Measurements from ENCODE around the gene RNF26.
A peak's percentile ranks its signal among the peaks of the same experiment; 100 is the strongest.

RNF26 gene

DNA sequence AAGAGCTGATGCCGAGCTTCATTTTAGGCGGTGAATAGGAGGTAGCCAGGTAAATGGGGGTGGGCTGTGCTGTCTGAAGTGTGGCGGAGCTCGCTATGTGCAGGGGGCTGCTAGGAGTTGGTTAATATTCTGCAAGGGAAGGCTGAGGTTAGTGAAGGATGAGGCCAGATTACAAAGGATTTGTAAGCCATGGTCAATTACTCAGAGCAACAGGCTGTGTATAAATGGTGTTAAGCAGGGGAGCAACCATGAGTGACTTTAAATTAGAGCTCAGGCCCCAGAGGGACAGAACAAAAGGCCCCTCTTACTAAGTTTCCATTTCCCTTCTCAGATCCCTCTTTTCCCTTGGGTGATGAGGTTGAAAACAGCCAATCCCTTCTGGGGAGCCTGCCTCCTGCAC, 10.1 kb upstream of the RNF26 start:
- Histone ChIP-seq H3K36me3 (ENCODE audit: control insufficient read depth in 2 of 2, insufficient read depth in 1 of 2, low read length in 2 of 2) (no peaks in the 10 kb centered on the region), H3K9me3 (ENCODE audit: control insufficient read depth, insufficient read depth, low read depth, low read length) (no peaks in the 10 kb centered on the region), H3K4me3 (ENCODE audit: low read depth, low read length) (no peak overlapping the region), H3K27ac (ENCODE audit: extremely low read depth, low read depth, low read length) (no peak overlapping the region), H3K4me1 (ENCODE audit: control insufficient read depth, insufficient read depth, low read length) (no peaks in the 10 kb centered on the region; the same call in 1 of the 2 replicates)
- TF ChIP-seq REPIN1 (tag by site-specific recombination; IDR thresholded peaks at IDR 0.05; ENCODE audit: low read depth): no peak
- TF ChIP-seq ZBTB17 (tag by site-specific recombination; IDR thresholded peaks at IDR 0.05): no peak
- no peak for TF ChIP-seq ZXDB (tag by site-specific recombination; IDR thresholded peaks at IDR 0.05)
- TF ChIP-seq ZNF623 (tag by site-specific recombination; IDR thresholded peaks at IDR 0.05): no peak
- TF ChIP-seq ZBTB20 (tag by site-specific recombination; IDR thresholded peaks at IDR 0.05): no peak
- TF ChIP-seq ZNF600 (tag by site-specific recombination; IDR thresholded peaks at IDR 0.05): no peak
- TF ChIP-seq ZBTB49 (tag by site-specific recombination; IDR thresholded peaks at IDR 0.05; ENCODE audit: low read depth): no peak
- TF ChIP-seq ZNF426 (tag by site-specific recombination; IDR thresholded peaks at IDR 0.05): no peak
- no peak for TF ChIP-seq ZBTB7A (tag by site-specific recombination; IDR thresholded peaks at IDR 0.05; ENCODE audit: low read depth)
- TF ChIP-seq ZNF37A (tag by site-specific recombination; IDR thresholded peaks at IDR 0.05): no peak
- no peak for TF ChIP-seq ZNF585B (tag by site-specific recombination; IDR thresholded peaks at IDR 0.05)
- TF ChIP-seq YY1 (tag by site-specific recombination; IDR thresholded peaks at IDR 0.05): no peak
- CTCF ChIA-PET: interaction anchor here (0.6 to 15.8 kb wide), 47 partner anchors 9 to 1313 kb away, joined by 3 to 151 read pairs (median 5); partner anchors contain the start of genes C1QTNF5, C2CD2L, CBL and RNF26
- POLR2A ChIA-PET: interaction anchor here (0.7 to 1.4 kb wide), 4 partner anchors 10 to 327 kb away, joined by 3 to 5 read pairs (median 4); partner anchors contain the start of gene RNF26

DNA sequence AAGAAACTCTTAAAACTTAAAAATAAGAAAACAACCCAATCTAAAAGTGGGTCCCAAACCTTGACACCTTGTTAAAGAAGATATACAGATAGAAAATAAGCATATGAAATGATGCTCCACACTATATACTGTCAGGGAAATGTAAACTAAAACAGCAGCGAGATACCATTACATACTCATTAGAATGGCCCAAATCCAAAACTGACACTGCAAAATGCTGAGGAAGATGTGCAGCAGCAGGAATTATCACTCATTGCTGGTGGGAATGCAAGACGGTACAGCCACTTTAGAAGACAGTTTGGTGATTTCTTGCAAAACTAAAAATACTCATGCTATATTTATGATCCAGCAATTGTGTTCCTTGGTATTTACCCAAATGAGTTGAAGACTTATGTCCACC, 5.0 kb upstream of the RNF26 start:
- TF ChIP-seq, protein P1, sequence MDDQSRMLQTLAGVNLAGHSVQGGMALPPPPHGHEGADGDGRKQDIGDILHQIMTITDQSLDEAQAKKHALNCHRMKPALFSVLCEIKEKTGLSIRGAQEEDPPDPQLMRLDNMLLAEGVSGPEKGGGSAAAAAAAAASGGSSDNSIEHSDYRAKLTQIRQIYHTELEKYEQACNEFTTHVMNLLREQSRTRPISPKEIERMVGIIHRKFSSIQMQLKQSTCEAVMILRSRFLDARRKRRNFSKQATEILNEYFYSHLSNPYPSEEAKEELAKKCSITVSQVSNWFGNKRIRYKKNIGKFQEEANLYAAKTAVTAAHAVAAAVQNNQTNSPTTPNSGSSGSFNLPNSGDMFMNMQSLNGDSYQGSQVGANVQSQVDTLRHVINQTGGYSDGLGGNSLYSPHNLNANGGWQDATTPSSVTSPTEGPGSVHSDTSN (CRISPR knock-in tag; IDR thresholded peaks at IDR 0.05): no peak
- TF ChIP-seq ZBTB26 (tag by site-specific recombination; optimal IDR thresholded peaks at IDR 0.05): no peak
- no peak for TF ChIP-seq ZBTB17 (tag by site-specific recombination; IDR thresholded peaks at IDR 0.05)
- no peak for TF ChIP-seq GLI4 (tag by site-specific recombination; IDR thresholded peaks at IDR 0.05)
- no peak for TF ChIP-seq ZNF629 (tag by site-specific recombination; IDR thresholded peaks at IDR 0.05)
- Histone ChIP-seq H3K27ac (ENCODE audit: extremely low read depth, low read depth, low read length) (no peak overlapping the region), H3K36me3 (ENCODE audit: control insufficient read depth in 2 of 2, insufficient read depth in 1 of 2, low read length in 2 of 2) (no peaks in the 10 kb centered on the region), H3K4me3 (ENCODE audit: low read depth, low read length) (no peak overlapping the region), H3K4me1 (ENCODE audit: control insufficient read depth, insufficient read depth, low read length) (no peaks in the 10 kb centered on the region), H3K9me3 (ENCODE audit: control insufficient read depth, insufficient read depth, low read depth, low read length) (no peaks in the 10 kb centered on the region)
- ChIA-PET POLR2A (no interaction called here), CTCF (interaction anchor here (1.0 to 15.8 kb wide), 2 partner anchors 10 to 45 kb away, joined by 3 to 151 read pairs; partner anchors contain the start of gene C1QTNF5)

DNA sequence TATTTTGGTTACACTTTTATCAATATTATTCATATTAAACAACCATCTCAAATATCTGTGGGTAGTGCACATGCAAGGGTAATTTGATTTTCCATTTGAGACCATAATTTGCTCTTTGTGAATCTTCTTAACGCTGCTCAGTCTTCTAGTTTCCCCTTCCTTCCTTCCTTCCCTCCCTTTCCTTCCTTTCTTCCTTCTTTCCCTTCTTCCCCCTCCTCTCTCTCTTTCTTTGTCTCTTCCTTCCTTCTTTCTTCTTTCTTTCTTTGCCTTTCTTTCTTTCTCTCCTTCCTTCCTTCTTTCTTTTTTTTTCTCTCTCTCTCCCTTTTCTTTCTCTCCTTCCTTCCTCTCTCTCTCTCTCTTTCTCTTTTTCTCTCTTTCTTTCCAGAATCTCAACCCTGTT, 4.1 kb upstream of the RNF26 start:
- H3K9me3 ChIP-seq (ENCODE audit: control insufficient read depth, insufficient read depth, low read depth, low read length): no peaks in the 10 kb centered on the region
- no peak overlapping the region for H3K4me3 ChIP-seq (ENCODE audit: low read depth, low read length)
- no peaks in the 10 kb centered on the region for H3K36me3 ChIP-seq (ENCODE audit: control insufficient read depth in 2 of 2, insufficient read depth in 1 of 2, low read length in 2 of 2)
- CTCF ChIA-PET: no interaction called here
- peak; percentile 86 for TF ChIP-seq ZNF366 (tag by site-specific recombination; conservative IDR thresholded peaks at IDR 0.05)
- TF ChIP-seq ZNF610 (tag by site-specific recombination; IDR thresholded peaks at IDR 0.05; ENCODE audit: borderline replicate concordance): no peak
- no peak for TF ChIP-seq PRDM2 (tag by site-specific recombination; IDR thresholded peaks at IDR 0.05; ENCODE audit: borderline replicate concordance)
- no peak for TF ChIP-seq GLI4 (tag by site-specific recombination; IDR thresholded peaks at IDR 0.05)
- TF ChIP-seq ZNF16 (tag by site-specific recombination; IDR thresholded peaks at IDR 0.05; ENCODE audit: low read depth): no peak
- H3K4me1 ChIP-seq (ENCODE audit: control insufficient read depth, insufficient read depth, low read length): no peaks in the 10 kb centered on the region
- H3K27ac ChIP-seq (ENCODE audit: extremely low read depth, low read depth, low read length): no peak overlapping the region
- POLR2A ChIA-PET: no interaction called here

Data from HEK293 (cell line).